GM04504 (cell line): Measurements from ENCODE around the gene SLC47A2.
"Not testable (repeated sequence)": the region's sequence is repeated elsewhere in the genome, so short reads cannot be mapped to it uniquely, and the experiment has no call there.

ENCODE experiments used
- DNase-seq: peaks from one replicate; pipeline ENCODE4 v3.0.0-alpha.2; 2012; ENCODE audit warnings: low read depth

SLC47A2 gene

GRCh38 chr17:19706791-19707727 is 9.3 kb downstream of the SLC47A2 start:
- DNase-seq = no peak

- DNase-seq = no peak
Observed at GRCh38 chr17:19705771-19706770, 10.3 kb downstream of the SLC47A2 start.

- no peak for DNase-seq
Observed at GRCh38 chr17:19705201-19705600, 11.2 kb downstream of the SLC47A2 start.

GRCh38 chr17:19703828-19704613 is 12.4 kb downstream of the SLC47A2 start:
- no peak for DNase-seq

GRCh38 chr17:19703106-19703827 is 13.1 kb downstream of the SLC47A2 start:
- no peak for DNase-seq

GRCh38 chr17:19702217-19702641 is 14.2 kb downstream of the SLC47A2 start:
- no peak for DNase-seq

GRCh38 chr17:19686400-19687090 is 29.8 kb downstream of the SLC47A2 start:
- DNase-seq = no peak

- not testable (repeated sequence) for DNase-seq
Observed at GRCh38 chr17:19684909-19685580, 31.3 kb downstream of the SLC47A2 start.

GRCh38 chr17:19683117-19683516 is 33.3 kb downstream of the SLC47A2 start:
- no peak for DNase-seq

GRCh38 chr17:19678581-19679453 is 37.6 kb downstream of the SLC47A2 start:
- no peak for DNase-seq

GRCh38 chr17:19677736-19678379 is 38.5 kb downstream of the SLC47A2 start:
- DNase-seq = no peak

GRCh38 chr17:19676896-19677295 is 39.5 kb downstream of the SLC47A2 start:
- DNase-seq = no peak

GRCh38 chr17:19673623-19674022 is 42.8 kb downstream of the SLC47A2 start:
- no peak for DNase-seq

GRCh38 chr17:19672009-19672750 is 44.2 kb downstream of the SLC47A2 start:
- no peak for DNase-seq

GRCh38 chr17:19671433-19671832 is 45.0 kb downstream of the SLC47A2 start:
- DNase-seq = no peak

- DNase-seq = no peak
Observed at GRCh38 chr17:19670908-19671307, 45.5 kb downstream of the SLC47A2 start.

- DNase-seq = not testable (repeated sequence)
Observed at GRCh38 chr17:19669680-19670079, 46.7 kb downstream of the SLC47A2 start.

- no peak for DNase-seq
Observed at GRCh38 chr17:19664821-19665181, 51.6 kb downstream of the SLC47A2 start.
